ES-I3 (cell line): ENCODE data around the gene INTS4.
"Not testable (repeated sequence)": the region's sequence is repeated elsewhere in the genome, so short reads cannot be mapped to it uniquely, and the experiment has no call there.

Source experiments
- H3K36me3 ChIP-seq: 2 replicates; pipeline ENCODE4 v1.6.1; 2013; ENCODE audit warnings: mild to moderate bottlenecking, low read length, control low read depth, moderate library complexity; ENCODE audit not compliant: insufficient read depth
- H3K4me1 ChIP-seq: 2 replicates; pipeline ENCODE4 v1.6.1; 2013; ENCODE audit warnings: mild to moderate bottlenecking, control low read depth, low read length; ENCODE audit not compliant: insufficient read depth
- H3K9ac ChIP-seq: 2 replicates; pipeline ENCODE4 v1.6.1; 2013; ENCODE audit warnings: low read depth, mild to moderate bottlenecking, low read length, moderate library complexity
- H3K9me3 ChIP-seq: 2 replicates; pipeline ENCODE4 v1.6.1; 2013; ENCODE audit warnings: mild to moderate bottlenecking, low read length, moderate library complexity; ENCODE audit not compliant: control insufficient read depth, insufficient read depth

Gene INTS4

DNA sequence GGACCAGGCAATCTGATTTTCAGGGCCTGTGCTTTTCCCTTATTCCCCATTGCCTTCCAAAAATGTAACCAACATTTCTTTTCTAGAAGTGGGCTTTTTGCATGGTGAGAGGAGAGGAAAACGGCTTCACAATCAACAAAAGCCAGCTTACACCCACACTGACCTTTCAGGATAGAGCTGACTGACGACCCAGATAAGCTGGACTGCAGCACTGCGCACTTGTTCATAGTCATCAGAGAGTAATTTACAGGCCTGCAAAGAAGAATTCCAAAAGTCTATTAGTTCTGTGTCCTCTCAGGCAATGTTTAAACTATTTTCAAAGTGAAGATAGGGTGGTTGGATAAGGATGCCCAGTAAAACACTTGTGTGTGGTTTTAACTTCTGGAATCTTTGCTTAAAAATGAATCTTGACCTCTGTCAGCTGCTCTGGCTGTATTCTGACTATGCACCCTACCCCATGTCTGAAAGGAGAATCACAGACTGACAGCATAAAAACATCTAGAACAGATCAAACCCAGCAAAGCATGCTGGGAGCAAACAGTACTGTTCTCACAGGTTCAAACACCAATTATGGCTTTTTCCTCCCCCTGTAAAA lies 35.8 kb downstream of the INTS4 start:
- H3K36me3 ChIP-seq, H3K9ac ChIP-seq, H3K4me1 ChIP-seq, H3K9me3 ChIP-seq: not testable (repeated sequence)

DNA sequence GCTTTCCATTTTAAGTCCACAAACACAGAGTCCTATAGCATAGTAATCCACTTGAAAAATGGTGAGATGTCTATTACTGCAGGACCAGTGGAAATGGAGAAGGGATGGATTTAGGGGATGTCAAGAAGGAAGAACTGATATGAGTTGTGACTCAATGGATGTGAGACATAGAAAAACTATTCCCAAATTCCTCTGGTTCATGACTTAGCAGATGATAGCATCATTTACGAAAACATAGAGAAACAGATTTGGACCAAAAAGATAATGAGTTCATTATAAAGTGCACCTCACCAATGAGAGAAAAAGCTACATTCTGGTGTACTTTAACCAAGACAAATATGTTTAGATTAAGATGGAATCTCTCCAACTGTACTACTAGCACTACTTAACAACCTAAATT lies 51.2 kb downstream of the INTS4 start:
- not testable (repeated sequence) for H3K4me1 ChIP-seq, H3K9ac ChIP-seq, H3K9me3 ChIP-seq, H3K36me3 ChIP-seq

DNA sequence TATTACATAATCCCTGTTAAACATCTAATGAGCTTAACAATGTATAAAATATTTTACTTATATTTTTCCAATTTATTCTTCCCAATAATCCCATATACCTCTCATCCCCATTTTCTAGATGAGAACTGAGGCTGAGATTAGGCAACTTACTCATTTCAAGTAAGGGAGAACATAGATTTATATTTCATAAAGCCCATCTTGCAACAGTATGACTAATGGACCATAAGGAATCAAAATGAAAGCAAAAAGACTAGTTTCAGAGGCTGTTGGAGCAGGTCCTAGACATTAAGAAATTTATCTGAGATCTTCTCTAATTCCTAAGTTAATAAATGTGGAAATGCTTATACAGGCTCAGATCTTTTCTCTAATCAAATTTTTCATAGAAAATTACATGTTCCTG lies 52.0 kb downstream of the INTS4 start:
- not testable (repeated sequence) for H3K36me3 ChIP-seq, H3K4me1 ChIP-seq, H3K9ac ChIP-seq, H3K9me3 ChIP-seq

DNA sequence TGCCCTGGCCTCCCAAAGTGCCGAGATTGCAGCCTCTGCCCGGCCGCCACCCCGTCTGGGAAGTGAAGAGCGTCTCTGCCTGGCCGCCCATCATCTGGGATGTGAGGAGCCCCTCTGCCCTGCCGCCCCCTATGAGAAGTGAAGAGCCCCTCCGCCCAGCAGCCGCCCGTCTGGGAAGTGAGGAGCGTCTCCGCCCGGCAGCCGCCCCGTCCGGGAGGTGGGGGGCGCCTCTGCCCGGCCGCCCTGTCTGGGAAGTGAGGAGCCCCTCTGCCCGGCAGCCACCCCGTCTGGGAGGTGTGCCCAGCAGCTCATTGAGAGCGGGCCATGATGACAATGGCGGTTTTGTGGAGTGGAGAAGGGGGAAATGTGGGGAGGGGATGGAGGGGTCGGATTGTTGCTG lies 60.9 kb downstream of the INTS4 start:
- not testable (repeated sequence) for H3K36me3 ChIP-seq, H3K4me1 ChIP-seq, H3K9ac ChIP-seq

DNA sequence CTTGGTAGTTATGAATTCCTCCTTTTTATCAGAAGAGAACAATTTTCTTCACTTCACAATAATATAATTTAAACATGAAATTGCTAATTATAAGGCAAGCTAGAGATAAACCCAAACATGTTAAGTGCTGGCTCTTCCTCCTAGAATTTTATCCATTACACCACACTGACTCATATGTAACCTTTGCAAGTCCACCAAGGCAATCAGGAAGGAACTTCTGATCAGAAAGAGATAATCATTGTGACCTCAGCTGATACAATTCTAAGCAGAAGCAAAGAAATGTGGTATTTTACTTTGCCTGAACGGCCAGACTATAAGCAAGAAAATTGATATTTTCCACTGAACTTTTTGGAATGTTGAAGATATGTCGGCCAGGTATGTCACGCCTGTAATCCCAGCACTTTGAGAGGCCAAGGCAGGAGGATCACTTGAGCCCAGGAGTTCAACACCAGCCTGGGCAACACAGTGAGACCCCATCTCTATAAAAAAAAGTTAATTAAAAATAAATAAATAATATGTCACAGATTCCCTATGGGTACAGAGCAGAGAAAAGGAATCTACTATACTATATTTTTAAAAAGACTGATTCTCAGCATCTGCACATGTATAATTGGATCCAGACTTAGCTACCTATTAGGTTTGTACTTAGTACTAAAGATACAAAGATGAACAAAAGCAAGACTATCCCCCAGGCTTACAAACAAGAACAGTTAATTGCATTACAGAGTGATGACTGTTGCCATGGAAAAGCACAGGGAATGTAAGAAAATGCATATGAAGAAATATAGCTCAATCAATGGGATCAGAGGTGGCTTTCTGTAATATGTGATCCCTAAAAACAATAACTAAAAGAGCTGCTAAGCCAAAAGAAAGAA lies 63.9 kb downstream of the INTS4 start:
- H3K9me3 ChIP-seq, H3K36me3 ChIP-seq, H3K9ac ChIP-seq, H3K4me1 ChIP-seq: not testable (repeated sequence)

More for the DNA sequence above, 60.9 kb downstream of the INTS4 start:
- not testable (repeated sequence) for H3K9me3 ChIP-seq

DNA sequence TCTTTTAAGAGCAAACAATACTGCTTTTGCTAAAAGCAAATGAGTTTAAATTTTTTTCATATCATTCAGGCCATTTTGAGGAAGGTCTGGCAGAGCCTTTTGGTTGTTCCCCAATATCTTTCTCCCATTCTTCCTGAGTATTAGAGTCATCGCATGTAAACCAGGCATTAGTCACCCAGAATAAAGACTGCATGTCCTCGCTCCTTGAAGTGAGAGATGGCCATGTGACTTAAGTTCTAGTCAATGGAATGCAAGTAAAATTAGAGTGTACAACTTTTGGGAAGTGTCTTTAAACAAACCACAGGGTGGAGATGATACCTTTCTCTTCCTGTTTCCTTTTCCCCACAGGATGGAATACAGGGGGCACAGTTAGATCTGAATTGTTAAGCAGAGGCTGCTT lies 76.8 kb downstream of the INTS4 start:
- H3K9me3 ChIP-seq, H3K36me3 ChIP-seq, H3K4me1 ChIP-seq, H3K9ac ChIP-seq: not testable (repeated sequence)

DNA sequence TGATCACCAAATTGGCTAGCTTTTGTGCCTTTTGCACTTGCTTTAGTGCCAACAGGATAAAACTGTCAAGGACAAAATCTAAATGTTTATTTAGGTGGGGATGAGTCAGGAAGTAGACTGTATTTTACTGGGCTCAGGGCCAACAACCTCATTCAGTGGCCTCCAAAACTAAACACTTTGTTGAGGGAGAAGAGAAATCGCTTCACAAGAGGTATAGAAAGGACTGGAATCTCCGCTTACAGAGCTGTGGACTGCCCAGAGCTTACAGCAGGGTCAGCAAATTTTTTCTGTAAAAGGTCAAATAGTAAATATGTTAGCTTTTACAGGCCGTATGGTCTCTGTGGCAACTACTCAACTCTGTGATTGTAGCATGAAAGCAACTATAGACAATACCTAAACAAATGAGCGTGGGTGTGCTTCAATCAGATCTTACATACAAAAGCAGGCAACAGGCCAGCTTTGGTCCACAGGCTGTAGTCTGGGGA lies 80.1 kb downstream of the INTS4 start:
- not testable (repeated sequence) for H3K4me1 ChIP-seq, H3K9me3 ChIP-seq, H3K36me3 ChIP-seq, H3K9ac ChIP-seq

DNA sequence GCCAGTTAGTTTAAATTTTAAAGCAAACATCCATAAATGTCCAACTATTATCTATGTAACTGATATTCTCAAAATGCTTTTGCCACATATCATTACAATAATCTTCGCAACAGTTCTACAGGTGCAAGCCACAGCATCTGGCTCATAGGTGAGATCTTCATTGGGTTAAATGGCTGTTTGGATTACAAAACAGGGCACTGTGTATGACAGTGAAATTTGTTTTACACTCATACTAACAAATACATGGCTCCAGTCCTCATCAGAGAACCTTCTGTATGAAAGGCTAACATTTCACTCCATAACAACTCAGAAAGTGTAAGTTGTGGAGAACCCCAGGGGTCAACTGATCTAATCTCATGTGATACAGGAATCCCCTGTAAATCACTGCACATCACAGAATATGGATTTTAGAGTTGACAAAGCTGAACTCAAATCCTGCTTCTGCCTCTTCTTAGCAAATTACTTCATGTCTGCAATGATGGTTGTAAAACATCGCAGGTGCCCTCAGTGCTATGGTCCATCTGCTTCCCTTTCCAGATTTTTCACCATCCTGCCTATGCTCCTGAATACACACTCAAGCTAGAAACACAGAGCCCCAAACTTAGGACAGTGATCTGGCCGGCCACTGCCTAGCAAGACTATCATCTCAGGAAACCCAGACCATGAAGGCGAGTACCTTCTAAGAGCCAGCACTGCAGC lies 80.7 kb downstream of the INTS4 start:
- not testable (repeated sequence) for H3K9me3 ChIP-seq, H3K4me1 ChIP-seq, H3K36me3 ChIP-seq, H3K9ac ChIP-seq

DNA sequence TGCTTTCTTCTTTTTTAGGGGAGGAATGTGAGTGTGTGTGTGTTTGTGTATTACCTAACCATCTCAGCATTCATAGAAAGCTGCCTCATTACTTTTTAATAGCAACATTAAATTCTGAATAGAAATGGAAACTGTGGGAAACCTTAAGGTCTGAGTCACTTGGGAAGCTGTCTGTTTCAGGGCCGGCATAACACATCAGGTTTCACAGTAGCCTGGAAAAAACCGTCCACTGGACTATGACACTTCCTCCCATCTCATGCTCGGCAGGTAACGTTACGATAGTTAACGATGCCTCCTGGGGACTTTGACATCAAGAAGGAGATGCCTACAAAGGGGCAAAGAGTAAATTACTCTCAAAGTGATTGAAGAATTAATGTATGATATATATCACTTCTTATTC lies 83.6 kb downstream of the INTS4 start:
- not testable (repeated sequence) for H3K9me3 ChIP-seq, H3K4me1 ChIP-seq, H3K36me3 ChIP-seq, H3K9ac ChIP-seq

DNA sequence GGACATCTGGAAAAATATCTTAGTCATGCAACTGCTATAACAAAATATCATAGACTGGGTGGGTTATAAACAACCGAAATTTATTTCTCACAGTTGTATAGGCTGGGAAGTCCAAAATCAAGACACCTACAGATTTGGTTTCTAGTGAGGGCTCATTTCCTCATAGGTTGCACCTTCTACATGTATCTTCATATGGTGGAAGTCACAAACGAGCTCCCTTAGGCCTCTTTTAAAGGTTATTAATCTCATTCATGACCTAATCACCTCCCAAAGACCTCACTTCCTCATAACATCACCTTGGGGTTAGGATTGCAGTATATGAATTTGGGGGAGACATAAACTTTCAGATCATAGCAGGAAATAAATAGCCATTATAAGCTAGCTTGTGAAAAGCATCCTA lies 85.2 kb downstream of the INTS4 start:
- Histone ChIP-seq H3K4me1 (no peaks in the 10 kb centered on the region), H3K36me3 (no peaks in the 10 kb centered on the region), H3K9me3 (no peaks in the 10 kb centered on the region), H3K9ac (no peak overlapping the region)

DNA sequence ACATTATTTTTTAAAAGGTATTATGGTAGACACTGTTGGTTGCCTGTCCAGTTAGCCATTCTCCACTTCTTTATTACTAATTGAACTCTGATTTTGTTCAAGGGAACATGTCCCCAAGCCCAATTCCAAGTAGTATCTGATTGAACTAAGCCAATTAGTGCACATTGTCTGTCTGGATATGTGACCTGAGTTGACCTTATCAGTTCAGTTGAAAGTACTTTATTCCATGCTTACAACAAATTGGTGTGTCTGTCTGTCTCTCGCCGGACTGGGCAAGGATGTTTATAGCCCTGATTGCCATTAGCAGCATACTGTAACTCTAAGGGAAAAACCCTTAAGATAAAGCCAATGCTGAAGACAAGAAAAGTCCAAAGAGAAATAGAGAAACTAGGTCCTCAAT lies 85.6 kb downstream of the INTS4 start:
- Histone ChIP-seq H3K9me3 (no peaks in the 10 kb centered on the region), H3K4me1 (no peaks in the 10 kb centered on the region), H3K9ac (no peak overlapping the region), H3K36me3 (no peaks in the 10 kb centered on the region)

DNA sequence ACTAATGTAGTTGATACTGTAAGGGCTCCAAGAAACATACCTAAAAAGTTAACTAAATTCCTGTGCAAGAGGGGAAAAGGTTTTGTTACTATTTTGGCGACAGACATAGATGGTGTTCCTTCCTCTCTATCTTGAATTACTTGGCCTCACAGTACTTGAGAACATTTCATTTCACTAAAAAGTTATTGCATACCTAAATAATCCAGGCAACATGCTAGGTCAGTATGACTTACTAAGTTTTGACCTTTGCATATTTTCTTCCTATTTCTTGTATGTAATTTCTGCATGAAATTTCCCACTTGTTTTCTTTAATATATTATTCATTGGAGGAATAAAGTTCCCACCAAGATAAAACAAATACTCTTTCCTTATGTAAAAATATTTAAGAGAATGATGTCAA lies 99.5 kb downstream of the INTS4 start:
- not testable (repeated sequence) for H3K36me3 ChIP-seq, H3K4me1 ChIP-seq

DNA sequence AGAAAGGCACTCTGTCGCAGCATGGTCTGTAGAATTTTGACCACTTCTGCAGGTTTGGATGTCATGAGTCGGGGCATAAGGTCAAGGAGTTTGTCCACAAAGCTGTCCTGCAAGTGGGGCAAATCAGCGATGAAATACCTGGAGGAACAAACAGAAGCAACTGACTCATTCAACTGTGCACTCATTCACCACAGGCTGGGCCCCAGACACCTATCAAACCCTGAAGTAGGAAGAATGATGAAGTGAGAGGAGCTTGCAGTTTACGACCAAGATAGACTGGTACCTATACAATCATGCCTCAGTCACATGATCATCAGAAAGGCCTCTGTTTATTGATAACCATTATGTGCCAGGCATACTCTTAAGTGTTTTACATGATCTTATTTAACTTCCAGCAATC lies 102.8 kb downstream of the INTS4 start:
- H3K9me3 ChIP-seq, H3K36me3 ChIP-seq, H3K9ac ChIP-seq, H3K4me1 ChIP-seq: not testable (repeated sequence)

More for the DNA sequence above, 99.5 kb downstream of the INTS4 start:
- not testable (repeated sequence) for H3K9me3 ChIP-seq, H3K9ac ChIP-seq

DNA sequence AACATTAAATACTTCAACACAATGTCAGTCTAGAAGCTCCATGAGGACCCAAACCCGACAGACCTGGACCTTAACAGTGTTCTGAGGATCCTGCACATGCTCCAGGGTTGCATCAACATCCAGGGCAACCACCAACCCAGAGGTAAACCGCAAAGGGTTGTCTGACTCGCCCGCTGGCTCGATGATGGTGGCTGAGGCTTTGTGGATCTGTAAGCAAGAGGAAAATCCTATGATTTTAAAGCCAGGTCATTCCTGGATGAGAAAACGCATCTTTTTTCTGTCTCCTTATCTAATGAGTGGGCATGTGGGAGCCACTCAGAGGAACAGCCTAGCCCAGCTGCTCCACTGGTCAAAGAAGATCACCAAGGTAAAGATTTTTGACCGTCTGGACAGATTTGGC lies 103.2 kb downstream of the INTS4 start:
- not testable (repeated sequence) for H3K4me1 ChIP-seq, H3K9ac ChIP-seq, H3K36me3 ChIP-seq, H3K9me3 ChIP-seq

DNA sequence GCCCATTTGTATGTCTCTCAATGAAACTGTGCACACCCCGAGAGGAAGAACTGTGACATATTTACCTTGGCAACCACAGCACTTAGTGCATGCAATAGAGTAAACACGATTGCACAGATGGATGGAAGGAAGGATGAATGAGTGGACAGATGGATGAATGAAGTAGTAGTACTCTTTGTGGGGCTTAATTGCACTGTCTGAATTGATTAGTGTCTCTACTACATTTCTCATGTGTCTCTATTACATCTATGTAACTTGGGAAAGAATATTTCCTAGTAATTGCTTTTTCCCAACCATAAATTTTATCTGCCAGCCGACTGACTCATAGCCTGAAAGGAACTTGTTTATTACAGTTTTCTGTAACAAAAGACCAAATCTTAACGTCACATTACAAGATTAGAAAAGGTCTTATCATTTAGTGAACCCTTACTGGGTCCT lies 103.8 kb downstream of the INTS4 start:
- not testable (repeated sequence) for H3K36me3 ChIP-seq, H3K4me1 ChIP-seq, H3K9ac ChIP-seq, H3K9me3 ChIP-seq
